ENCODE data around the gene CDH22.

DNA sequence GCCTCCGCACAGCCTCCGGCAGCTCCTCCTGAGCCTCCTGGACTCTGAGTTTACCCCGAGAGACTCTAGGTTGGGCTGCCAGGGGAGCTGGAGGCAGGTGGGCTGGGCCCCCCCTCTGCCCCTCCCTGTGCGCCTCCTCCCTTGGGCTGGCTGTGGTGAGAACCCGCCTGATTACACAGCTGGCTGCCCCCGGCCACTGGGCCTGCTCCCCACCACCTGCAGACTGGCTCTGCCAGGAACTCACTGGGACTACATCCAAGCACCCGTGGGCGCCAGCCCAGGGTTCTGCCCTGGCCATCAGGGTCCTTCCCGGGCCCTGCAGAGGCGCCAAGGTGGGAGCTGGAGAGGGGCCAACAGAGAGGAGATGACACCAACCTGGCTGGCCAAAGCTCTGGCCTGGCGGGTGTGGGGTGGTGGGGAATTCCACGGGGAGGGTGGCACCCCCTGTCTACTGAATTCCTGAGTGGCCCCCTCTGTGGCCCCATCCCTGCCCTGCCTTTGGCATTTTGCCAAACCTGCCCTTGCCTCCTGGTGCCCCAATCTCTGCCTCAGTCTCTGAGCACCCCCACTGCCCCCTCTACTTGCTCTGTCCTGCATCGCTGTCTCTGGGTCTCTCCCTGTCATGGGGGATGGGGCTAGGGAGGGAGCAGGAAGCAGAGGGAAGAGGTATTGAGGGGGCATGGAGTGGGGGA is 21.9 kb upstream of the CDH22 start:
- TF ChIP-seq CTCF (IDR thresholded peaks at IDR 0.05 in 4 of 5, conservative IDR thresholded peaks at IDR 0.05 in 1 of 5) (no peak), POLR2A (IDR thresholded peaks at IDR 0.05) (no peak)
